Chondrocyte (in vitro differentiated cells): ENCODE measurements around the gene KIF26B. TPM values are rescaled to one million over a fixed set of nuclear protein-coding genes. Genes with fewer than 3 reads are reported as not detected.

Experiments
- DNase-seq: peaks from one replicate; pipeline ENCODE4 v3.0.0; 2021; ENCODE audit warnings: mixed read lengths, low spot score
- H3K27ac Mint-ChIP-seq: one replicate; pipeline ENCODE4 v1.8.0; 2021; ENCODE audit warnings: mild to moderate bottlenecking, moderate library complexity, mixed read lengths; ENCODE audit not compliant: unreplicated experiment
- H3K27me3 Mint-ChIP-seq: 2 replicates; pipeline ENCODE4 v1.8.0; 2021; ENCODE audit warnings: low read depth, mixed read lengths
- H3K36me3 Mint-ChIP-seq: 2 replicates; pipeline ENCODE4 v1.8.0; 2021; ENCODE audit warnings: low read depth, mixed read lengths
- H3K4me1 Mint-ChIP-seq: 2 replicates; pipeline ENCODE4 v1.8.0; 2021; ENCODE audit warnings: low read depth, mild to moderate bottlenecking, mixed read lengths
- H3K4me3 Mint-ChIP-seq: one replicate; pipeline ENCODE4 v1.8.0; 2021; ENCODE audit warnings: mild to moderate bottlenecking, moderate library complexity, mixed read lengths; ENCODE audit not compliant: unreplicated experiment
- H3K9me3 Mint-ChIP-seq: 2 replicates; pipeline ENCODE4 v1.8.0; 2021; ENCODE audit warnings: low read depth, mixed read lengths
- CTCF ChIP-seq: fragments of 200-600 bp; sonication (generic); IDR thresholded peaks from 2 replicates; pipeline ENCODE4 v1.5.0; 2021; ENCODE audit warnings: antibody characterized with exemption, mild to moderate bottlenecking, moderate library complexity
- total RNA-seq: library from RNA; stranded (reverse); gene quantifications from 3 replicates; pipeline ENCODE4 v1.2.1, GENCODE V29; 2021

Gene KIF26B
- total RNA-seq, 1 donor from 2014 or later, result 47.0 TPM

- H3K27me3 Mint-ChIP-seq, result no peaks in the 10 kb centered on the region
- no peak for TF ChIP-seq CTCF
- H3K4me3 Mint-ChIP-seq, result no peak overlapping the region
- H3K36me3 Mint-ChIP-seq, result peaks cover 29% of the 10 kb centered on the region
- peaks cover 17% of the 10 kb centered on the region for H3K4me1 Mint-ChIP-seq
- peaks cover 3% of the 10 kb centered on the region for H3K9me3 Mint-ChIP-seq
- H3K27ac Mint-ChIP-seq, result no peak overlapping the region
- peak; percentile 41 for DNase-seq
Observed at GRCh38 chr1:245168086-245168485, 13.3 kb downstream of the KIF26B start.

DNA sequence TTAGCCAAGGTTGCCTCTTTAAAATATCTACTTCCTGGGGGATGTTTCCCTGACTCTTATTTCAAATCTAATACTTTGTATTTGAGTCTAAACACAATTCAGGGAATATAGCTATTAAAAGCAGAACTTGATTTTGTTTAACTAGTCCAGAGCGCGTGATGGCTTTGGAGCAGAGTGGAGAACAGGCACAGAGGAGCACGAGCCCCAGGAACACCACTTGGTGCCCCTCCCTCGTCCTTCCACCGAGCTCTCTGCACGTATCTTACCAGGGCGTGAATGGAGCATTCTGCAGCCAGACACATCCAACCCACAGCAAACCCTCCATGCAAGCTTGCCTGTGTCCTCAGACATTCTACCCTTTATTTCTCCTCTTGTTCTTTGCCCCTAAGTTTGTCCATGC, 14.1 kb downstream of the KIF26B start:
- H3K36me3 Mint-ChIP-seq, result peaks cover 27% of the 10 kb centered on the region
- H3K9me3 Mint-ChIP-seq, result peaks cover 3% of the 10 kb centered on the region
- peak; percentile 53 for DNase-seq
- no peaks in the 10 kb centered on the region for H3K27me3 Mint-ChIP-seq
- peaks cover 17% of the 10 kb centered on the region for H3K4me1 Mint-ChIP-seq
- H3K27ac Mint-ChIP-seq, result no peak overlapping the region
- no peak overlapping the region for H3K4me3 Mint-ChIP-seq
- TF ChIP-seq CTCF, result no peak

GRCh38 chr1:245169376-245169775, 14.6 kb downstream of the KIF26B start:
- Mint-ChIP-seq H3K27ac (no peak overlapping the region), H3K36me3 (peaks cover 25% of the 10 kb centered on the region), H3K27me3 (no peaks in the 10 kb centered on the region), H3K9me3 (peaks cover 3% of the 10 kb centered on the region), H3K4me1 (peaks cover 17% of the 10 kb centered on the region), H3K4me3 (no peak overlapping the region)
- no peak for TF ChIP-seq CTCF
- no peak for DNase-seq

GRCh38 chr1:245172026-245172425, 17.2 kb downstream of the KIF26B start:
- Mint-ChIP-seq H3K27ac (peak overlapping the region; percentile 52), H3K27me3 (no peaks in the 10 kb centered on the region), H3K4me1 (no peaks in the 10 kb centered on the region), H3K4me3 (no peak overlapping the region), H3K36me3 (peaks cover 24% of the 10 kb centered on the region), H3K9me3 (peaks cover 3% of the 10 kb centered on the region)
- no peak for TF ChIP-seq CTCF
- no peak for DNase-seq

GRCh38 chr1:245172829-245173228, 18.0 kb downstream of the KIF26B start:
- Mint-ChIP-seq H3K27me3 (no peaks in the 10 kb centered on the region), H3K9me3 (peaks cover 3% of the 10 kb centered on the region), H3K27ac (no peak overlapping the region), H3K4me1 (no peaks in the 10 kb centered on the region), H3K36me3 (peaks cover 24% of the 10 kb centered on the region), H3K4me3 (no peak overlapping the region)
- TF ChIP-seq CTCF, result no peak
- DNase-seq, result no peak
